SK-N-SH (cell line): ENCODE results near the gene PIEZO2. TPM values are rescaled to one million over a fixed set of nuclear protein-coding genes. Genes with fewer than 3 reads are reported as not detected.

Experiments
- CTCF ChIA-PET: fragments of 300-600, 350-600 bp; formaldehyde crosslinking; extraction: SDS; loops from one replicate; lab custom pipeline; 2021; lab: Yijun Ruan, JAX
- POLR2A ChIA-PET: fragments of 350-600 bp; sonication (Branson Sonifier 250); formaldehyde crosslinking; extraction: SDS; loops from one replicate; lab custom pipeline; 2020; ENCODE audit warnings: antibody characterized with exemption, inconsistent platforms; lab: Yijun Ruan, JAX
- DNase-seq: peaks from one replicate; pipeline ENCODE4 v3.0.0; 2012
- H2AFZ ChIP-seq: fragments of 200-600 bp; sonication (generic); 2 replicates; pipeline ENCODE4 v1.8.1; 2016; ENCODE audit warnings: antibody characterized with exemption, mild to moderate bottlenecking, low read depth
- H3F3A ChIP-seq: fragments of 200-600 bp; sonication (generic); replicated peaks from 2 replicates; pipeline ENCODE3; 2016; ENCODE audit warnings: antibody characterized with exemption, mild to moderate bottlenecking; ENCODE audit not compliant: insufficient read depth
- H3K27ac ChIP-seq, 2 experiments: fragments of 200-500 bp in 1 of 2; fragments of 200-600 bp in 1 of 2; sonication (Bioruptor generic) in 1 of 2; sonication (generic), shearing (Covaris generic) in 1 of 2; 2 replicates each; pipeline versions ENCODE4 v1.5.1 to v1.6.1; 2014 to 2016; ENCODE audit warnings: low read depth in 2 of 2, inconsistent platforms in 1 of 2, low read length in 1 of 2, mild to moderate bottlenecking in 1 of 2, mixed read lengths in 1 of 2
- H3K27me3 ChIP-seq: fragments of 200-600 bp; sonication (generic), shearing (Covaris generic); 2 replicates; pipeline ENCODE4 v1.6.1; 2016; ENCODE audit warnings: mixed run types; ENCODE audit not compliant: insufficient read depth
- H3K36me3 ChIP-seq, 2 experiments: fragments of 200-500 bp in 1 of 2; fragments of 200-600 bp in 1 of 2; sonication (Bioruptor generic) in 1 of 2; sonication (generic) in 1 of 2; replicated peaks in 1 of 2; 2 replicates each; pipeline versions ENCODE3 to v1.5.1; 2014 to 2016; ENCODE audit warnings: low read length in 1 of 2, mild to moderate bottlenecking in 1 of 2; ENCODE audit not compliant: insufficient read depth in 2 of 2, control insufficient read depth in 1 of 2
- H3K4me1 ChIP-seq, 2 experiments: fragments of 200-500 bp in 1 of 2; fragments of 200-600 bp in 1 of 2; sonication (Bioruptor generic) in 1 of 2; sonication (generic), shearing (Covaris generic) in 1 of 2; 2 replicates each; pipeline versions ENCODE4 v1.5.1 to v1.6.1; 2014 to 2016; ENCODE audit warnings: low read depth in 1 of 2, low read length in 1 of 2, mixed run types in 1 of 2; ENCODE audit not compliant: insufficient read depth in 2 of 2, control insufficient read depth in 1 of 2
- H3K4me2 ChIP-seq: fragments of 200-600 bp; sonication (generic), shearing (Covaris generic); 2 replicates; pipeline ENCODE4 v1.6.1; 2017; ENCODE audit warnings: mixed run types
- H3K4me3 ChIP-seq, 2 experiments: fragments of 200-500 bp in 1 of 2; fragments of 200-600 bp in 1 of 2; sonication (Bioruptor generic) in 1 of 2; sonication (generic), shearing (Covaris generic) in 1 of 2; 2 replicates each; pipeline versions ENCODE4 v1.5.1 to v1.8.1; 2014 to 2016; ENCODE audit warnings: low read depth in 2 of 2, inconsistent platforms in 1 of 2, low read length in 1 of 2, mild to moderate bottlenecking in 1 of 2, mixed read lengths in 1 of 2, moderate library complexity in 1 of 2
- H3K79me2 ChIP-seq: fragments of 200-600 bp; sonication (generic); 2 replicates; pipeline ENCODE4 v1.8.1; 2017; ENCODE audit warnings: mild to moderate bottlenecking; ENCODE audit not compliant: insufficient read depth
- H3K9ac ChIP-seq: fragments of 200-600 bp; sonication (generic); 2 replicates; pipeline ENCODE4 v1.6.1; 2017; ENCODE audit warnings: mixed run types
- H3K9me2 ChIP-seq: fragments of 200-600 bp; sonication (generic); 2 replicates; pipeline ENCODE4 v1.6.1; 2017; ENCODE audit warnings: mixed run types
- H3K9me3 ChIP-seq: fragments of 200-600 bp; sonication (generic); 2 replicates; pipeline ENCODE4 v1.6.1; 2017; ENCODE audit warnings: mixed run types, mild to moderate bottlenecking, moderate library complexity
- H4K20me1 ChIP-seq: fragments of 200-600 bp; sonication (generic); 2 replicates; pipeline ENCODE4 v1.6.1; 2017; ENCODE audit warnings: mild to moderate bottlenecking, mixed run types; ENCODE audit not compliant: insufficient read depth
- EP300 ChIP-seq, 2 experiments: IDR thresholded peaks; 2 replicates each; pipeline versions ENCODE4 v1.4.0 to v1.6.1; 2012; ENCODE audit warnings: borderline replicate concordance in 1 of 2, low read depth in 1 of 2, low read length in 1 of 2
- GABPA ChIP-seq: IDR thresholded peaks from 2 replicates; pipeline ENCODE4 v1.4.0; 2012; ENCODE audit warnings: low read depth, mild to moderate bottlenecking
- JUND ChIP-seq: IDR thresholded peaks from 2 replicates; pipeline ENCODE4 v1.4.0; 2012
- MXI1 ChIP-seq: IDR thresholded peaks from 2 replicates; pipeline ENCODE4 v1.6.1; 2012; ENCODE audit warnings: mild to moderate bottlenecking, low read depth, low read length, improper control_type of control experiment
- NFIC ChIP-seq: IDR thresholded peaks from 2 replicates; pipeline ENCODE4 v1.4.0; 2012; ENCODE audit warnings: borderline replicate concordance
- POLR2AphosphoS5 ChIP-seq: IDR thresholded peaks from 2 replicates; pipeline ENCODE4 v1.6.1; 2012; ENCODE audit warnings: low read depth, low read length
- REST ChIP-seq: IDR thresholded peaks from 2 replicates; pipeline ENCODE4 v1.6.1; 2012; ENCODE audit warnings: mild to moderate bottlenecking, low read depth, low read length, moderate library complexity
- RFX5 ChIP-seq: IDR thresholded peaks from 2 replicates; pipeline ENCODE4 v1.6.1; 2012; ENCODE audit warnings: mild to moderate bottlenecking, improper control_type of control experiment, low read length
- SIN3A ChIP-seq: IDR thresholded peaks from 2 replicates; pipeline ENCODE4 v1.6.1; 2012; ENCODE audit warnings: low read depth, mild to moderate bottlenecking, low read length, moderate library complexity, borderline replicate concordance
- TEAD4 ChIP-seq: IDR thresholded peaks from 2 replicates; pipeline ENCODE4 v1.4.0; 2012; ENCODE audit warnings: mild to moderate bottlenecking, borderline replicate concordance; ENCODE audit not compliant: insufficient read depth
- USF1 ChIP-seq: IDR thresholded peaks from 2 replicates; pipeline ENCODE4 v1.4.0; 2012; ENCODE audit warnings: low read depth, borderline replicate concordance
- YY1 ChIP-seq: IDR thresholded peaks from 2 replicates; pipeline ENCODE4 v1.4.0; 2012; ENCODE audit warnings: low read depth, mild to moderate bottlenecking
- ZBTB33 ChIP-seq: IDR thresholded peaks from 2 replicates; pipeline ENCODE4 v1.4.0; 2012; ENCODE audit warnings: low read depth, borderline replicate concordance
- WGBS: methylation state at CpG from one replicate; pipeline ENCODE4 v1.1.6; 2017; ENCODE audit warnings: low lambda C conversion rate; 5-methylcytosine and 5-hydroxymethylcytosine counted together
- polyA plus RNA-seq, 3 experiments: library from polyadenylated mRNA; depleted of rRNA; stranded (reverse); fragments of >200 nt; gene quantifications; 2 replicates each; pipeline ENCODE4 v1.2.3, GENCODE V29; 2012
- TF ChIP-seq, protein P1 (sequence below): fragments of 150-350 bp; IDR thresholded peaks from 2 replicates; pipeline ENCODE4 v1.6.1; 2017; ENCODE audit warnings: antibody characterized with exemption, low read length, low read depth, borderline replicate concordance
- TF ChIP-seq, protein P2 (sequence below): IDR thresholded peaks from 2 replicates; pipeline ENCODE4; 2012
- TF ChIP-seq, protein P3 (sequence below): IDR thresholded peaks from 2 replicates; pipeline ENCODE4 v1.4.0; 2012; ENCODE audit warnings: low read depth

The PIEZO2 gene
- polyA plus RNA-seq, 1 of the 3 experiments (the other 2 are of a cell fraction), result not detected

- Histone ChIP-seq H3K36me3 (no peaks in the 10 kb centered on the region), H3F3A (no peaks in the 10 kb centered on the region), H2AFZ (no peak overlapping the region), H3K4me3 (no peak overlapping the region), H3K27ac (no peak overlapping the region), H3K4me1 (no peaks in the 10 kb centered on the region), H3K27me3 (peaks cover 9% of the 10 kb centered on the region; the same call in 1 of the 2 replicates), H4K20me1 (no peaks in the 10 kb centered on the region), H3K9me3 (no peaks in the 10 kb centered on the region), H3K4me2 (no peak overlapping the region), H3K9me2 (no peaks in the 10 kb centered on the region), H3K79me2 (no peaks in the 10 kb centered on the region), H3K9ac (no peak overlapping the region)
- DNase-seq, result no peak
- WGBS, result 5% methylated on average over 6 of the region's 6 CpGs
- TF ChIP-seq SIN3A (no peak), ZBTB33 (no peak), USF1 (no peak), MXI1 (no peak), JUND (no peak), EP300 (IDR thresholded peaks at IDR 0.05; ENCODE audit: borderline replicate concordance in 1 of 2, low read depth in 1 of 2, low read length in 1 of 2) (no peak), YY1 (no peak), TEAD4 (no peak), REST (no peak), POLR2AphosphoS5 (no peak), NFIC (no peak), GABPA (no peak), RFX5 (no peak)
- TF ChIP-seq, protein P1, sequence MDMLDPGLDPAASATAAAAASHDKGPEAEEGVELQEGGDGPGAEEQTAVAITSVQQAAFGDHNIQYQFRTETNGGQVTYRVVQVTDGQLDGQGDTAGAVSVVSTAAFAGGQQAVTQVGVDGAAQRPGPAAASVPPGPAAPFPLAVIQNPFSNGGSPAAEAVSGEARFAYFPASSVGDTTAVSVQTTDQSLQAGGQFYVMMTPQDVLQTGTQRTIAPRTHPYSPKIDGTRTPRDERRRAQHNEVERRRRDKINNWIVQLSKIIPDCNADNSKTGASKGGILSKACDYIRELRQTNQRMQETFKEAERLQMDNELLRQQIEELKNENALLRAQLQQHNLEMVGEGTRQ, result no peak
- TF ChIP-seq, protein P2, sequence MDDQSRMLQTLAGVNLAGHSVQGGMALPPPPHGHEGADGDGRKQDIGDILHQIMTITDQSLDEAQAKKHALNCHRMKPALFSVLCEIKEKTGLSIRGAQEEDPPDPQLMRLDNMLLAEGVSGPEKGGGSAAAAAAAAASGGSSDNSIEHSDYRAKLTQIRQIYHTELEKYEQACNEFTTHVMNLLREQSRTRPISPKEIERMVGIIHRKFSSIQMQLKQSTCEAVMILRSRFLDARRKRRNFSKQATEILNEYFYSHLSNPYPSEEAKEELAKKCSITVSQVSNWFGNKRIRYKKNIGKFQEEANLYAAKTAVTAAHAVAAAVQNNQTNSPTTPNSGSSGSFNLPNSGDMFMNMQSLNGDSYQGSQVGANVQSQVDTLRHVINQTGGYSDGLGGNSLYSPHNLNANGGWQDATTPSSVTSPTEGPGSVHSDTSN, result no peak
- TF ChIP-seq, protein P3, sequence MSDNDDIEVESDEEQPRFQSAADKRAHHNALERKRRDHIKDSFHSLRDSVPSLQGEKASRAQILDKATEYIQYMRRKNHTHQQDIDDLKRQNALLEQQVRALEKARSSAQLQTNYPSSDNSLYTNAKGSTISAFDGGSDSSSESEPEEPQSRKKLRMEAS, result no peak
- ChIA-PET CTCF (no interaction called here), POLR2A (no interaction called here)
Observed at GRCh38 chr18:10939822-10940221, 209.5 kb downstream of the PIEZO2 start.
